ENCODE results near the gene PCGF1.

PCGF1 gene

DNA sequence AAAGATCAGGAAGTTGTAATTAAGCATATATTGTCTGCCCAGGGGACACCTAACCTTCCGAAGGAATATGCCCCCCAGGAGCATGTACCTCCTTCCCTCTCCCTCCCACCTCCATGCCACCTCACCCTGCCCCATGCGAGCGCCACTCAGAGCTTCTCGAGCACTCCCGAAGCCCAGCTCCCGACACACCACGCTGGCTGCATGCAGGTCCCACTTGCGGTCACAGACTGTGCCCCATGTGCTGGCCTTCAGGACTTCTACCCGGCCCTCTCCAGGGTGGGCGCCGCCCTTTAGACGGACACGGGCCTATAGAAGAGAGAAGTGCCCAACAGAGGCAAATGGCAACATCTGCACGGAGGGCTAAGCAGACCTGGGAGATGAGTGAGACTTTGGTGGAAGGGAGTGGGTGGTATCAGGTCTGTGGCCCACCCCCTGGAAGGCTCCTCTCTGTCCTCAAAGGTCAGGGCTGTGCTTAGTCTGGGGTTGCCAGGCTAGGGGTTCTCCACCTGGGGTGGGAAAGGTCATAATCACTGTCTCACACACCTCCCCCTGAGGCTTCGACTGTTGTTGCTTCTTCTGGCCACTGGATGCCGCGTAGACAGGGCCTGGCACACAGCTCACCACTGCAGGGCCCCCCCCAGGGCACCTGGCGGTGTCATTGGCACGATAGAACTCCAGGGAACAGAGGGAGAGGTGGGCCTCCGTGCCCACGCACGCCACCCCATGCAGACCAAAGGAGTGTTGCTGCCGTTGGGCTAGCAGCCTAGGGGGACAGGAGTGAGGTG lies 28.9 kb upstream of the PCGF1 start:
- no peak for FAIRE-seq

DNA sequence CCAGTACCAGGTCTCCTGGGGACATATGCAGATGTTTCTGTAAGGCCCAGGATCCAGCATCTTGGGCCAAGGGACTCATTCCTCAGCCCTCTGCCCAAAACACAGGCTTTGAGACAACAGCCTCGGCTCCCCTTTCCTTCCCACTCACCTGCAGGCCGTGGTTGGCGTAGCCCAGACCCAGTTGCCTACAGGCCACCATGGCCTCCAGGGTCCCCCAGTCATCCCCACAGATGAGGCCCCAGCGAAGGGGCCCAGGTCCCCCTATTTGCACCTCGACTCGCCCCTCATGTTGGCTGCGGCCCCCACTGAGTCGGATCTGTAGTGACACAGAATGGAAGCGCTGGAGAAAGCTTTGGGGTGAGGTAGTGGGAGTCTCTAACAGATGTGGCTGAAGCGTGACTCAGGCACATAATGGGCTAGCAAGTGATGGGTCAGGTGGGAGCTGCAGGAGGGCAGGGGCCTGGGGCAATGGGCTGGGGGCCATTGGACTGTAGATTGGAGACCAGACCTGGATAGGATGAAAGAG lies 28.0 kb upstream of the PCGF1 start:
- FAIRE-seq = no peak

DNA sequence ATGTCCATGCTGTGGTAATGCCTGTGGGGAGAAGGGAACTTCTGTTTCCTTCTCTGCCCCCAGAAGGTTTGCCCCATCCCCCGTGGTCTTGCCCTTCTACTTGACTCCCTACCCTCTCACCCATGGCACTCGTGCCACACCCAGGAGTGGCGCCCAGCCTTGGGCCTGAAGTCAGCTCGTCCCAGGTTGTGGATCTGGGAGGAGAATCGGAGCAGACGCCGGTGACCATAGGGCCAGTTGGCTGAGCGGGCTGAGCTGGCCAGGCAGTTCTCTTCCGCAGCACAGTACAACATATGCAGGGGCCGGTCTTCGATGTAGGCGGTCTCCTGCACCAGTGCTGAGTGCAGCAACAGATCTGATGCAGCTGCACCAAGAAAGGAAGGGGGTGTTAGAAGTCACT lies 26.9 kb upstream of the PCGF1 start:
- FAIRE-seq = no peak

DNA sequence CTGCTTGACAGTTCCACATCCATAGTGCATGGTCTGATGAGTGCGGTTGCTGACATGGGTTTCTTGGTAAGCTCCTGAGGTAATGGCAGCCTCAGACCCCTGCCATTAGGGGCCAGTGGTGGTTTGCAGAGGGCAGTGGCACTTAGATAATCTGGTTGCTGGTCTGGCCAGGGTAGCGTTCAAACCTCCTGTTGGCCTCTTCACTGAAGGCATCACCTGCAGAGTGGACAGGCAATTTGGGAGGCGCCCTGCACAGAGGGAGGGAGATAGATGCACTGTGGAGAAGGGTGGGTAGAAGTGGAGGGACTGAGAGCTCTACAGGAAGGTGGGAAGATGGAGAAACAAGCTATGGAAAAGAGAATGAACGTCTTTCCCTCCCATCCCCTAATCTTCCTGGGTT lies 26.0 kb upstream of the PCGF1 start:
- FAIRE-seq = no peak

DNA sequence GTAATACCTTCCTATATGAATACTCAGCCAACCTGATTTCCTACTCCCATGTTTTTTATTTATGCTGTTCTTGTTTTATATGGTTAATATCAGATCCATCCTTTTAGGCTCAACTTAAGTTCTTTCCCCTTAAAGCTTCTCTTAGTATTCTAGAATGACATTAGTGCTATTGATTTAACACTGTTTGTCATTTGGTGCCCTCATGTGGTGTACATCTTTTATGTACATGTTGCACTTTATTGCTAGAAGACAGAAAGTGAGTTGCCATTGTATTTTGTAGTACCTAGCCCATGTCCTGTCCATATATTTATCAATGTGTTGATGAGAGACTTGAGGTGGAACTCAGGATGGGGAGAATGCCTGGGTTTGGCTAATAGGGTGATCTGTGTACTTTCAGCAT lies 24.7 kb upstream of the PCGF1 start:
- peak; percentile 84 for FAIRE-seq

DNA sequence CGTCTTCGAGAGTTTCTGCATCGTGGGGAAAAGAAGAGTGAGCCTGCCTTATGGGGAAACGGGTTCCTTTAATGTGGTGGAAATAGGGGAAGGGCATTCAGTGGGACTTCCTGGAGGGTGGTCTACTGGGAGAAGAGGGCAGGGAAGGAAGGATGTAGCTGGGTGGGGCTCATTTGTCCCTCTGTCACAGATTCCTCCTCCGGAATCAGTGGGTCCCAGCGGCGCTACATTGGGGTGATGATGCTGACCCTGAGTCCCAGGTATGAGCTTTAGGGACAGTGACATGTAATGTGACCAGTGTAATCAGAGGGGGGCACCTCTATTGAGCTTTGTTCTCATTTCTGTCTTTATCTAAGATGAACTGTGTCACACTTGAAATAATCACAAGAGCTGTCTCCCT lies 24.2 kb upstream of the PCGF1 start:
- FAIRE-seq = no peak

DNA sequence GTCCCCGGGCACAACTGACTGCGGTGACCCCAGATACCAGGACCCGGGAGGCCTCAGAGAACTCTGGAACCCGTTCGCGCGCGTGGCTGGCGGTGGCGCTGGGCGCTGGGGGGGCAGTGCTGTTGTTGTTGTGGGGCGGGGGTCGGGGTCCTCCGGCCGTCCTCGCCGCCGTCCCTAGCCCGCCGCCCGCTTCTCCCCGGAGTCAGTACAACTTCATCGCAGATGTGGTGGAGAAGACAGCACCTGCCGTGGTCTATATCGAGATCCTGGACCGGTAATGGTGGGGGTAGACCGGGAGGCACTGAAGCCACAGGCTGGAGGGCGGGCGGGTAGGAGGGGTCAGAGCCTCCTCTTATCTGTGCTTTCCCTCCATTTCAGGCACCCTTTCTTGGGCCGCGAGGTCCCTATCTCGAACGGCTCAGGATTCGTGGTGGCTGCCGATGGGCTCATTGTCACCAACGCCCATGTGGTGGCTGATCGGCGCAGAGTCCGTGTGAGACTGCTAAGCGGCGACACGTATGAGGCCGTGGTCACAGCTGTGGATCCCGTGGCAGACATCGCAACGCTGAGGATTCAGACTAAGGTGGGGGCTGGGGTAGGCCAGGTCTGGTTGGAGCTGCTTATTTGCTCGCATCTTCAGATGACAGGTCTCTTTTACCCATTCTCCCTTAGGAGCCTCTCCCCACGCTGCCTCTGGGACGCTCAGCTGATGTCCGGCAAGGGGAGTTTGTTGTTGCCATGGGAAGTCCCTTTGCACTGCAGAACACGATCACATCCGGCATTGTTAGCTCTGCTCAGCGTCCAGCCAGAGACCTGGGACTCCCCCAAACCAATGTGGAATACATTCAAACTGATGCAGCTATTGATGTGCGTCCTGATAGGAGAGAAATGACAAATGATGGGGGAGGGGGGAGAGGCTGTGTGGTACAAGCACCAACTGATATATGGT lies 23.0 kb upstream of the PCGF1 start:
- FAIRE-seq = no peak

DNA sequence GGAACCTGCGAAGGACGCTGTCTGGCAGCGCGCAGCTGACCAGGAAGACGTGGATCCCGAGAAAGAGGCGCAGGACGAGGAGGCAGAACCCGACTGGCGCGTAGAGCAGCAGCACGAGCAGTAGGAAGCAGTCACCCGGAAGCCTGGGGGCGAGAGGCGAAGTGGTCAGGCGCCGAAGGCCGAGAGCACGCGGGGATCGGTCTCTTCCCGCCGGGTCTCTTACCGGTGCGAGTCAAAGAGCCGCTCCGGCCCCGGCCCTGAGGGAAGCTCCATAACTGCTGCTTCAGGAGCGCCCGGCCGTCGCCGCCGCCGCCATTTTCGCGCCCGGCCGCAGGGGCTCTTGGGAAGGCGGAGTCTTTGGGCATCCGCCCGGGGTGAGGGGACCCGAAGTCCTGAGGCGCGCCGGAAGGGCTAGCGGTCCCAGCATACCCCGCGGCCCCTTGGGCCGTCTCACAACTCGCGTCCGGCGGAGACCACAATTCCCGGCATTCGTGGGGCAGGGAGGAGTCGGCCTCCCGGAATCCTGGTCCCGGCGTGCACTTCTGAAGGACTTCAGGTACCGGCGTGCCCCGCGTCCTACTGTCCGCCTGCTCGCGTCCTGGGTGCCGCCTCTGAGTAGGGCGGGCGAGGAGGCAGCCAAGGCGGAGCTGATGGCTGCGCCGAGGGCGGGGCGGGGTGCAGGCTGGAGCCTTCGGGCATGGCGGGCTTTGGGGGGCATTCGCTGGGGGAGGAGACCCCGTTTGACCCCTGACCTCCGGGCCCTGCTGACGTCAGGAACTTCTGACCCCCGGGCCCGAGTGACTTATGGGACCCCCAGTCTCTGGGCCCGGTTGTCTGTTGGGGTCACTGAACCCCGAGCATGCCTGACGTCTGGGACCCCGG lies 22.1 kb upstream of the PCGF1 start, which contains the start of the genes AUP1 and HTRA2:
Gene AUP1, minus strand, starts transcription at position 350 of the 882 bp plus-strand sequence. Its CDS starts 77 bp downstream, at position 273.
Gene HTRA2, plus strand, starts transcription at position 577 of the 882 bp plus-strand sequence. Its CDS starts 74 bp downstream, at position 651.
- FAIRE-seq = peak; percentile 90

DNA sequence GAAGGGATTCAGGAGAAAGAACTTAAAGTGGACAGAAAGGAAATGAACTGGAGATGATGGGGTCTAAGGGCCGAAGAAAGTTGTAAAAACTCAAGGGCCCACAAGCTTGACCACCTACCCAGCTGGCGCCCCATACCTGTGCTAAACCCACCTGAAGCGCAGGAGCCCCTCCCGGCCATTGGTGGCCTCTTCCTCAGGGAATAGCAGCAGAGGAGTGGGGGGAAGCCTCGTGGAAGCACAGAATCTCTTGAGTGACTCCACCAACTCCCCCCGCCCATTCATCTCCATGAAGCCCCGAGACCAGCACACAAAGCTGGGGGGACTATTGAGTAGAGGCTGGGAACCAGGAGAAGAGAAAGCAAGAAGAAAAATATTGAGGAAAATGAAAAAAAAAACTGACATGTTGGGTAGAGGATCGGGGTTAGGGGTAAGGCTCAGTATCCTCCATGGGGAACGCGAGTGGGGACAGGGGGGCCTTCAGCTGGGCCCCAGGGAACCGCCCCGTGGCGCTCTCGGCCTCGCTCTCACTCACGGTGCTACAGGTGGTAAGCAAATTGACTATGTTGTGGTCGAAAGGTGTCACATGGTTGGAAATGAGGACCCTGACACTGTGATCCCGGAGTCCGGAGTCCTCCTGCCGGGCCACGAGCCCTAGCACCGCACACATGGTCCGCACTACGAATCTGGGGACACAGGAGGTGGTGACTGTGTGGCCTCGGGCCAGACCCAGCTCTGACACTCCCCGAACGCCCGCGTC lies 21.3 kb upstream of the PCGF1 start:
- FAIRE-seq = no peak

DNA sequence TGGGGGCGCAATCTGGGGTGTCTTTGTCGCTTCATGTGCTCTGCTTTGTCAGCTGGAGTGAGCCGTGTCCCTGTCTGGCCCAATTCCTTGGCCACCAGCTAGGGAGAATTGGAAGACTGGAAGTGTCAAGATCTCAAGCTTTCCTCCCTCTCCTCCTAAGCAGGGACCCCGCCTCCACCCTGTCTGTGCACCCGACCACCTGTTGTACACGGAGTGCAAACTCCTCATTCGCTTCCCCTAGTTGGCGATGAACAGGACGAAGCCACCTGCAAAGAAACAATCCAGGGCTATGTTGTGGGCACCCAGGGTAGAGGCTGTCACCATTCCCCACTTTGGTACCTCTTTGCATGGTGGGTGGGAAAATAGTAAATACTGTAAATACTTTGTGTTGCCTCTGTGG lies 20.2 kb upstream of the PCGF1 start:
- FAIRE-seq = no peak

DNA sequence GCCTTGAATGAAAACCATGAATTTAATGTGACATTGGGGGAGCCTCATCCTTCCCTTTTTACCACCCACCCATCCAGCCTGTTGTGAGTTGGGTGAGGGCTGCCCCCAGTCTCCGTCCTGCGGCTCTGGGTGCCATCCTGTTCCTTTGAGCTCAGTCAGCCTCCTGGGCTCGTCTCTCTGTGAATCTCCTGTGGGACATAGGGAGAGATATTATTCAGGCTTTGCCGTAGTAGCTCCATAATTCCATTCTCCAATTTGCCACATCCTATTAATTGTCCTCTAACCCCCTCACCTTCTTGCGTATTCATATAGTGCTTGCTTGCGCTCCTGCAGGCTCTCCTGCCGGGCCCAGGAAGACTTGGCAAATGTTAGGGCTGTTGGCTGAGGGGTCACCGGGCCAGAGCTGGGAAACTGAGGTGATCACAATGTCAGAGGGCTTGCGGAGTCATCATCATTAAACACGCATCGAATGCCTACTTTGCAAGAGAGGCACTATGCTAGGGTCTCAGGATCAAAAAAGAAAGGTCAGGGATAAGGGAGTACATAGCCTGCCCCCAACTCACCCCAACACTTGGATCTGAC lies 19.2 kb upstream of the PCGF1 start:
- no peak for FAIRE-seq

DNA sequence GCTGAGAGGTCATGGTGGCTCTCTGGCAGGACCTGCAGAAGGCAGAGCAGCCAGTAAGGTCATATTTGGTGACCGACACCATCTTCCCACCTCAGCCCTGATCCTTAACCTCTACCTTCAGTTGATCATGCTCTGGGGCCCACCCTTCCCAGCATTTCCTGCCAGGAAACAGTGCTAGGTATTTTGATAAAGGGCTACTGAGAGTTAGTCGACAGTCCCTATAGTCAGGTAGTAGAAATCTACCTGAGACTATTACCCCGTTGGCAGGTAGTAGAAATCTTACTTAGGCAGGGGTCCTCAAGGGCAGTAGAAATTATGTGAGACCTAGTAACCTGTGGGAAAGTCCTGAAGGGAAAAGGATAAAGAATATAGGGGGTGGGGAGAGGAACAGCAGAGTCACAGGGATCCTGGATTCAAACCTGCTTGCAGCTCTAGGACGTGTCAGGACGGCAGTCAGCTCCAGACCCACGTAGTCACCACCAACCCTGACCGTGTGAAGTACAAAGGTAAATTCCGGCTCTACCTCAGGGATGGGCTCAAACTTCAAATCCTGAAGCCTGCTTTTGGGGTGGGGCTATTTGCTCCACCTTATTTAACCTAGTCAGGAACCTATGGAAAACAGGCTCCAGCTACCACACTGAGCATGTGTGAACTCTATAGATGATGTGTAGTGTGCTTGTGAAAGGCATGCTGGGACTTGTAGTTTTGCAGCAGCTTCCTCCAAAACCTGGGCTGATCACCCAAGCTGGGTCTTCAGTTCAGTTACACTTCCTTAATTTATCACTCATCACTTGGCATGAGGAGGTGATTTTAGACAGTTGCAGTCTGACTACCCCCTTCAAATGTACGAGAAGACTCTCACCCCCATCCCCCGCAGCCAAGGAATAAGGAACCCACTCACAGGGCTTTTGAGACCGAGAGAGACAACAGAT lies 18.5 kb upstream of the PCGF1 start, which contains the start of gene DQX1:
Gene DQX1, minus strand, starts transcription at position 515 of the 932 bp plus-strand sequence. Its CDS starts 502 bp downstream, at position 13.
- peak; percentile 53 for FAIRE-seq

DNA sequence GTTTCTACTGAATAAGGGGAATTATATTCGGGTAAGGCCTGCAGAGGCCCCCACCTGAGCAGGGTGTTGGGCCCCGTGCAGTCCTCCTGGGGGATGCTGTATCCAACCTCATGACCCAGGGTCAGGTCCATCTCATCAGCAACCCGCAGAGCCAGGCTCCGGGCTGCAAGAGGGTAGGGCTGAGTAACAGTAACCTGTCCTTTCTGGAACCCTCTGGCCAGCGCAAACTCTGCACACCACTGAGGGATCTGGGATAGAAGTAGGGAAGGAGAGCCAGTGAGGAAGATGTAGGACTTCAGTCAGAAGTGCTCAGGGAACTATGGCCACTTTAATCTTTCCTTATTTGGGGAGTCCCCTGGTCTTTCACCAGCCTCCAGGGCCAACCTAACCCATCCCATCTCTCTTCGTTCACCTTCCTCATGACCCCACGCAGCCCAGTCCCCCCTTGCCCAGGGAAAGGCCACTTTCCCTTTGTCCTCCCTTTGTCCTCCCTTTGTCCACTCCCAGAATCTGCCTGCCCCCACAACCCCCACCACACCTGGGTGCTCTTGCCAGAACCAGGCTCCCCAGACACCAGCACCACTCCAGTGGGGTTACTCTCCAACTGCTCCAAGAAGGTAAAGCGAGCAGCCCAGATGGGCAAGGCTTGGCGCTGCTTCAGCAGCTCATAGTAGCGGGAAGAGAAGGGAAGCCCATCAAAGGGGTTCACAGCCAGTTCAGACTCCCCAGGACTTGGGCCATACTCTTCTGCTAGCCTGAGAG lies 17.6 kb upstream of the PCGF1 start:
- no peak for FAIRE-seq

DNA sequence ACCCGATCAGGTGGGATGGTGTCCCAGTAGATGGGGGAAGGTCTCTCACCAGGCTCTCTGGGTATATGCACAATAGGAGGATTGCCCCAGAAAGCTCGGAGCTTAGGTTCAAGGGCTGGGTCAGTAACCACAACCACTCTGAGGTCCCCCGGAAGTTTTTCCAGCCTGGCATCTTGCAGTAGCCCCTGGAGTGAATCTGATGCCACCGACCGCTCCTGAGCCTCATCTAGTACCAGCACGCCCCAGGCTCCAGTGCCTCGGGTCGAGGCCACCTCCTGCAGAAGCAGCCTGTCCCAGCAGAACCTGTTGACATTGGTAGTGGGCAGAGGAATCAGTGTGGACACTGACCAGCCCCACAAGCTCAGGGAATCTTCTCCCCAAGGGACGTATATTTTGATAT lies 16.5 kb upstream of the PCGF1 start:
- FAIRE-seq = no peak

DNA sequence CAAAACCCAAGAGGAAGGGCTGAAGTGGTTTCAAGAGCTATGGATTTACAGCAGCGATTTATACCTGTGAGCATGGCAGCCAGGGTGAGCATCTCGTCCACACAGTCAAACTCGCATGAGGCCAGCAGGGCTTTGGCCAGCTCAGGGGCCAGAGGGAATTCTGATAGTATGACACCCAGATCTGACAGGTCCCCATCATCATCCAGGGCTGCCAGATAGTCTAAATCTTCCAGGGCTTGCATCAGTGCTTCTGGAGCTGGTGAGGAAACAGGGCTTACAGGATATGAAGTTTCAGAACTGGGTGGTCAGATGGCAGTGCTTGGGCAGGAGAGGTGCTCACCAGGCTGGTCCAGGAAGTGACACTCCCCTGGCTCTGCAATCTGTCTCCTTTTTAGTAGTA lies 15.0 kb upstream of the PCGF1 start:
- no peak for FAIRE-seq

DNA sequence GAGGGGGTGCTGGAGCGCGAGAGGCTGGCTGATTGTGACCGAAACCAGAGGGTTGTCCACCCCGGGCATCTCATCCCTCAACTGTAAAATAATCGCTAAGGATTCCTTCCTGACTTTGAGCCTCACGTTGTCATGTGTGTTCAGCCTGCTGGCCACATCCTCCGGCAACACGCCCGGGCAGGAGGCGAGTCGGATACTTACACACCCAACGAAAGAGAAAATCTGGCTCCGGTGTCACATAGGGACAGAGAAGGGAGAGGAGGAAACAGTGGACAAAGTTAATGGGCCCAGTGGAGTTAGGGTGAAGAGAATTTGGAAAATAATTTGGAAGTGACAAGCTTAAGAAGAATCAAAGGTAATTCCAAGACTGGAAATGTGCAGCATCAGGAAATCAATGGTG lies 9.2 kb upstream of the PCGF1 start:
- FAIRE-seq = no peak

DNA sequence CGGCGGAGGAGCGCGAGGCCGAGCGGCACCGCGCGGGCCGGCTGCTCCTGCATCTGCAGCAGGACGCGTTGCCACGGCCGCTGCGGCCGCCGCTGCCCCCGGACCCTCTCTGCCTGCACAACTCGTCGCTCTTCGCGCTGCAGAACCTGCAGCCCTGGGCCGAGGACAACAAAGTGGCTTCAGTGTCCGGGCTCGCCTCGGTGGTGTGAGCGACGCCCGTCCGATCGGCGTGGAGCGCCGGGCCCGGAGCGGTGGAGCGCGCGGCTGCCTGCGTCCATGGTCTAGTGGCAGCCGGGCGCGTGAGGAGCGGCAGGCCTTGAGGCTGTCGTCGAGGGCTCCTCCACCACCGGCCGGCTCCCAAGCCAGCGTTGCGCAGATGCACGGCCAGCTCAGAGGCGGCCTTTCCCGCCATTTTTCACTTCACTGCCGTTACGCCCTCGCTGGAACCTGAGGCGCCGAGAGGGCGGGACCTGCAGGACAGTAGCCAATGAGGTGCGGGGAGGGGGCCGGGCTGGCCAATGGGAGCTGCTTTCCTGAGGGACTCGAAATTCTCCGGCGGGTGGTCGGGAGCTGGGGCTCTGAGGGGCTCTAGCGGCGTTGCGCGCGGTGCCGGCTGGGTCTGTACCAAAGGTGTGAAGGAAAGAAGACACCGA lies 8.6 kb upstream of the PCGF1 start:
- FAIRE-seq = no peak

DNA sequence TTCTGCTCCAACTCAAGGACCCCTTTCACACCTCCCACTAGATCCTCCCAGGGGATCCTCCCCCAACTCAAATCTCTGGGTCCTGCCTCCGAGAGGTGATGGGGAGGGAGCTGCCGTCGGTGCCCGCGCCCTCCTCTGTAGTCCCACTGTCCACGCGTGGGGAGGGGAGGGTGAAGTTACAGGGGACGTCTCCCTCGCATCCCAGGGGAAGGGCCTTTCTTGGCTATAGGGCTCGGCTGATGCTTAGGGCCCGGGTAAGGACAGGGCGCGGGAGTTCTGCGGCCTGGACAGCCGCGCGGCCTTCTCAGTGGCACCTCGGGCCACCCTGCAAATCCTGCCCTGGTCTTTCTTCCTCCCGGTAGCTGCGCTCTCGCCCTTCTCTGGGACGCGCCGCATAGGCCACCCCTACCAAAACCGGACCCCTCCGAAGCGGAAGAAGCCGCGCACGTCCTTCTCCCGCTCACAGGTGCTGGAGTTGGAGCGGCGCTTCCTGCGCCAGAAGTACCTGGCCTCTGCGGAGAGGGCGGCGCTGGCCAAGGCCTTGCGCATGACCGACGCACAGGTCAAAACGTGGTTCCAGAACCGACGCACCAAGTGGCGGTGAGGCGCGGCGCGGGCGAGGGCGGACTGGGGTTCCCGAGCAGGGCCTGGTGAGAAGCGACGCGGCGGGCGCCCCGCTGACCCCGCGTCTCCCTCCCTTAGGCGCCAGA lies 7.9 kb upstream of the PCGF1 start:
- FAIRE-seq = no peak
